GM18505 (cell line): ENCODE data around the gene BCL2L2.
"Not testable (repeated sequence)": the region's sequence is repeated elsewhere in the genome, so short reads cannot be mapped to it uniquely, and the experiment has no call there.

ENCODE experiments used
- ATAC-seq: cut with Tn5 transposase; IDR thresholded peaks from one replicate; pipeline ENCODE4 v1.9.1; 2021; ENCODE audit not compliant: unreplicated experiment
- POLR2A ChIP-seq: IDR thresholded peaks from 4 replicates; pipeline ENCODE4 v1.6.1; 2011; ENCODE audit warnings: borderline replicate concordance; ENCODE audit not compliant: insufficient read depth, insufficient read length; ENCODE audit errors: extremely low read depth

BCL2L2 gene

GRCh38 chr14:23322568-23323517 lies 16.2 kb downstream of the BCL2L2 start:
- TF ChIP-seq POLR2A: no peak
- no peak for ATAC-seq

- no peak for TF ChIP-seq POLR2A
- no peak for ATAC-seq
These were observed 17.3 kb downstream of the BCL2L2 start for GRCh38 chr14:23323838-23324454.

- ATAC-seq: no peak
- no peak for TF ChIP-seq POLR2A
These were observed 17.8 kb downstream of the BCL2L2 start for GRCh38 chr14:23324455-23324846.

GRCh38 chr14:23324993-23325392 lies 18.4 kb downstream of the BCL2L2 start:
- ATAC-seq: no peak
- no peak for TF ChIP-seq POLR2A

- not testable (repeated sequence) for ATAC-seq
These were observed 19.1 kb downstream of the BCL2L2 start for GRCh38 chr14:23325746-23326145.

GRCh38 chr14:23326491-23327332 lies 20.1 kb downstream of the BCL2L2 start:
- no peak for ATAC-seq
- peak; percentile 49 for TF ChIP-seq POLR2A

- peak; percentile 24 for TF ChIP-seq POLR2A
- no peak for ATAC-seq
These were observed 21.5 kb downstream of the BCL2L2 start for GRCh38 chr14:23327947-23328744.

- TF ChIP-seq POLR2A: no peak
These were observed 29.0 kb downstream of the BCL2L2 start for GRCh38 chr14:23335623-23336022.

GRCh38 chr14:23339506-23340268 lies 33.1 kb downstream of the BCL2L2 start:
- no peak for TF ChIP-seq POLR2A
- ATAC-seq: no peak

More at GRCh38 chr14:23335623-23336022, 29.0 kb downstream of the BCL2L2 start:
- no peak for ATAC-seq

GRCh38 chr14:23344481-23344880 lies 37.8 kb downstream of the BCL2L2 start:
- no peak for ATAC-seq
- TF ChIP-seq POLR2A: no peak

- ATAC-seq: no peak
- no peak for TF ChIP-seq POLR2A
These were observed 39.5 kb downstream of the BCL2L2 start for GRCh38 chr14:23345987-23346692.
